H54 (cell line): Measurements from ENCODE around the gene ZNF682.

Experiments used
- DNase-seq: peaks from one replicate; pipeline ENCODE4 v3.0.0; 2011; ENCODE audit warnings: low spot score, mixed read lengths; ENCODE audit not compliant: insufficient read length
- FAIRE-seq: peaks from 3 replicates; lab custom pipeline; 2011; peaks lifted over from hg19 to GRCh38; lab: Jason Lieb, UNC
- POLR2A ChIP-seq: IDR thresholded peaks from 2 replicates; pipeline ENCODE4 v1.6.1; 2011; ENCODE audit warnings: low read depth, mild to moderate bottlenecking, low read length

The ZNF682 gene

DNA sequence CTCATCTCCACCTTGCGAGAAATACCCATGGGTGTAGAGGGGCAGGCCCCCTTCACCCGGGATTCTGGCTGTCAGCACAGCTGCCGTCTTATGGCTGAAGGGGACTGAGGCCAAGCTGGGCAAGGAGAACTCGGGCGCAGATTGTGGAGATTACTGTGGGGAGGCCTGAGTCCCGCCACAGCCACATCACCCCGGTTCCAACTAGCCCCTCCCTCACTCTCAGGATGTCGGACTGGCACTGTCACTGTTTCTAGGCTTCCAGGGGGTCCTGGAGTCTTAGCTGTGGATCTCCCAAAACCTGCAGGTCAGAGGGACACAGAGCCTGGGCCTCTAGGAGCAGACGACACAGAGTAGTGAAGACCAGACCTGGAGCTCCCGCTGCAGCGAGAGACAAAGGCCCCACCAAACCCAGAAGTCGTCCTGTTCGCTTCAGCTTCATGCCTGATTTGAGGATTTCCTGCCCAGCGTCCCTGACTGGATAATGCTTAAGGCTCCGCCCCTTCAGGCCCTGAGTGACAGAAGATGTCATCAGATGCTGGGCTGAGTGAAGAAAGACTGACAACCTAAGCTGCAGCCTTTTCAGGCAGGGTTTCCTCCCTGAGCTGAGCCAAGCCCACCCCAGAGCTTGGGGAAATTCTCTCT lies 82.8 kb downstream of the ZNF682 start:
- DNase-seq (no peak), FAIRE-seq (no peak)
- TF ChIP-seq POLR2A, result no peak

GRCh38 chr19:19955208-19955607 lies 84.1 kb downstream of the ZNF682 start:
- no peak for TF ChIP-seq POLR2A
- DNase-seq (no peak), FAIRE-seq (no peak)
